Left ventricle myocardium inferior (tissue), 1 donor: ENCODE measurements around the gene VAV2. TPM values are rescaled to one million over a fixed set of nuclear protein-coding genes. Genes with fewer than 3 reads are reported as not detected.

Experiments
- DNase-seq: peaks from one replicate; pipeline ENCODE4 v3.0.0-alpha.2; 2020
- H3K27ac ChIP-seq: fragments of 200-600 bp; replicated peaks from 2 replicates; pipeline ENCODE4 v1.8.0; 2021
- H3K27me3 ChIP-seq: fragments of 200-600 bp; 2 replicates; pipeline ENCODE4 v1.8.0; 2021; ENCODE audit warnings: low read depth
- H3K36me3 ChIP-seq: fragments of 200-600 bp; 2 replicates; pipeline ENCODE4 v1.8.0; 2021
- H3K4me1 ChIP-seq: fragments of 200-600 bp; 2 replicates; pipeline ENCODE4 v1.8.0; 2021
- H3K4me3 ChIP-seq: fragments of 200-600 bp; 2 replicates; pipeline ENCODE4 v1.8.0; 2021; ENCODE audit warnings: mild to moderate bottlenecking, moderate library complexity
- H3K9me3 ChIP-seq: fragments of 200-600 bp; replicated peaks from 2 replicates; pipeline ENCODE4 v1.8.0; 2021
- CTCF ChIP-seq: fragments of 200-600 bp; IDR thresholded peaks from 2 replicates; pipeline ENCODE4 v1.8.0; 2021; ENCODE audit warnings: antibody characterized with exemption, mild to moderate bottlenecking, borderline replicate concordance
- intact Hi-C: fragments of 100-400 bp; cut with micrococcal nuclease; formaldehyde crosslinking; loops from one replicate; pipeline ENCODE4 v1.11.0; 2022
- total RNA-seq: library from RNA; stranded (reverse); fragmentation: NEBNext Ultra II Directional; extraction: Animal tissue kit (Norgen Biotek cat#: 25700); gene quantifications from one replicate; pipeline ENCODE4 v1.2.1, GENCODE V29; 2021
- donor health status: DM: no; HTN: yes; CAD: no; lungs with severe emphysema.

The VAV2 gene
- total RNA-seq, 1 donor from 2014 or later: 4.1 TPM

GRCh38 chr9:134033516-134034214, 41.5 kb upstream of the VAV2 start:
- H3K9me3 ChIP-seq: peaks cover 18% of the 10 kb centered on the region
- TF ChIP-seq CTCF: no peak
- H3K4me3 ChIP-seq: no peak overlapping the region

DNA sequence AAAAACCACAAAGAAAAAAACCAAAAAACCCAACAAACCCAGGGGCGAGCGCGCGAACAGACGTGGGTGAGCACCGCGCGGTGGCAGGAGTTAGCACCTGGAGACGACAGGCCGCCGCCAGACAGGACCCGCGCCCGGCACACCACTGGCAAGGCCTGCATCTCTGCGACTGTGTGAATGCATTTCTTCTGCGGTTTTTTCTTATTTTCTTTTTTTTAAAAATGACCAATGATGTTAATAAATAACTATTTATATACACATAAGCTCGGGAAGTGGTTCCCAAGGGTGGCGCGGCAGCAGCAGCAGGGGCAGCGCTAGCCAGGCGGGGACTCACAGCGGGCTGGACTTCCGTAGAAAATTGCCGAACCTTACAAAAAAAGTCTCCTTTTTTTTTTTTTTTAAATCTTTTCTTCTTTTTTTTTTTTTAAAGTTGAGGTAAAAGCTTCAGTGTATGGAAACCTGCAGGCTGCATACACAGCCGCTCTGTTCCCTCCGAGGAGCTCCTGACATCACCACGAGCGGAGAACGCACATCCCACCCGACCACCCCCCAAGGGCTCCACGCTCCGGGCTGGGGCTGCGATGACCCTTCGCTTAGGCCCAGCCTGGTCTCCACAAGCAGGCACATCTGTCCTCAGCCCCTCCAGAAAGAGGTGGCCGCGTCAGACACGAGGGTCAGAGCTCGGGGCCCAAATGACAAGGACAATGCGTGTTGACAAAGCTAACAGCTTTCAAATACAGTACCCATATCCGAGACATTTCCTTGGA, 40.5 kb upstream of the VAV2 start:
- no peak overlapping the region for H3K4me3 ChIP-seq
- H3K4me1 ChIP-seq: no peaks in the 10 kb centered on the region
- TF ChIP-seq CTCF: no peak
- intact Hi-C loops: no loop called here
- no peaks in the 10 kb centered on the region for H3K27me3 ChIP-seq
- peaks cover 76% of the 10 kb centered on the region for H3K36me3 ChIP-seq
- H3K27ac ChIP-seq: no peak overlapping the region
- H3K9me3 ChIP-seq: peaks cover 8% of the 10 kb centered on the region
- no peak for DNase-seq

More at GRCh38 chr9:134033516-134034214, 41.5 kb upstream of the VAV2 start:
- no peak for DNase-seq
- Histone ChIP-seq H3K36me3 (peaks cover 86% of the 10 kb centered on the region), H3K4me1 (no peaks in the 10 kb centered on the region), H3K27me3 (no peaks in the 10 kb centered on the region), H3K27ac (no peak overlapping the region)
- intact Hi-C loops: no loop called here

GRCh38 chr9:134031783-134032182, 39.7 kb upstream of the VAV2 start:
- no peak for DNase-seq
- Histone ChIP-seq H3K4me1 (no peaks in the 10 kb centered on the region), H3K4me3 (no peak overlapping the region), H3K27ac (no peak overlapping the region), H3K36me3 (peaks cover 67% of the 10 kb centered on the region), H3K9me3 (no peaks in the 10 kb centered on the region), H3K27me3 (no peaks in the 10 kb centered on the region)
- TF ChIP-seq CTCF: no peak
- intact Hi-C loops: no loop called here

- no peak for TF ChIP-seq CTCF
- Histone ChIP-seq H3K9me3 (no peaks in the 10 kb centered on the region), H3K27ac (no peak overlapping the region), H3K4me1 (peaks cover 6% of the 10 kb centered on the region), H3K4me3 (no peak overlapping the region), H3K27me3 (no peaks in the 10 kb centered on the region), H3K36me3 (peaks cover 59% of the 10 kb centered on the region)
- intact Hi-C loops: no loop called here
- DNase-seq: no peak
These were observed 38.8 kb upstream of the VAV2 start for GRCh38 chr9:134030821-134031470.

- intact Hi-C loops: no loop called here
- no peak for TF ChIP-seq CTCF
- H3K9me3 ChIP-seq: no peaks in the 10 kb centered on the region
- no peak for DNase-seq
- H3K36me3 ChIP-seq: peaks cover 45% of the 10 kb centered on the region
- H3K27me3 ChIP-seq: no peaks in the 10 kb centered on the region
- no peak overlapping the region for H3K4me3 ChIP-seq
- peaks cover 13% of the 10 kb centered on the region for H3K4me1 ChIP-seq
- no peak overlapping the region for H3K27ac ChIP-seq
These were observed 37.4 kb upstream of the VAV2 start for GRCh38 chr9:134029248-134030226.
